Stimulated activated memory B cell treated with anti-CD40 and anti-IgM and Interleukin-4, amounts not matched to agents 10 μg/mL and 1 μg/mL and 100 μg/mL, for 72 hours (primary cell): ENCODE results near the gene SEMA5A.
A peak's percentile ranks its signal among the peaks of the same experiment; 100 is the strongest.

ENCODE experiments used
- ATAC-seq: fragments of 150-1000 bp; cut with Tn5 transposase; 2 replicates; pipeline ENCODE4 v1.10.0; 2021
- H3K27ac Mint-ChIP-seq: one replicate; pipeline ENCODE4 v1.8.0; 2022; ENCODE audit warnings: mild to moderate bottlenecking, mixed read lengths
- H3K27me3 Mint-ChIP-seq: one replicate; pipeline ENCODE4 v1.8.0; 2022; ENCODE audit warnings: mixed read lengths
- H3K36me3 Mint-ChIP-seq: one replicate; pipeline ENCODE4 v1.8.0; 2022; ENCODE audit warnings: mixed read lengths
- H3K4me1 Mint-ChIP-seq: one replicate; pipeline ENCODE4 v1.8.0; 2022; ENCODE audit warnings: mixed read lengths
- H3K4me3 Mint-ChIP-seq: one replicate; pipeline ENCODE4 v1.8.0; 2022; ENCODE audit warnings: mild to moderate bottlenecking, moderate library complexity, mixed read lengths
- H3K9me3 Mint-ChIP-seq: one replicate; pipeline ENCODE4 v1.8.0; 2022; ENCODE audit warnings: mixed read lengths

SEMA5A gene

DNA sequence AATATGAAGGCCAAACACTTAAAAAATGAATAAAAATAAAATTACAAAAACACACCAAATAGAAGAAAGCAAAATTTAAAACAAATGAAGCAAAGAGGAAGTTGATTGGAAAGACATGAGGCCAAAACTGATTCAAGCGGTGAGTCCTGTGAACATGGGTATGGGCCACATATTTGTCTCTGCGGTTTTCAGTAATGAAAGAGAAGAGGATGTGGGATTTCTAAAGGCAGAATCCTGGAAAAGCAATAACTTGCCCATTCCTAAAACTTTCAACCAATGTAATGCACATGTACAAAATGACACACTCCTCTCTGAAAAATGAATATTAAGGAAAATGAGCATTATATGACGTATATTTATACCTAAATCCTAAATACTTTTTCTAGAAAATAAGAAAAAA is 263.7 kb downstream of the SEMA5A start:
- no peaks in the 10 kb centered on the region for H3K27me3 Mint-ChIP-seq
- H3K27ac Mint-ChIP-seq: no peak overlapping the region
- H3K4me3 Mint-ChIP-seq: no peak overlapping the region
- no peak for ATAC-seq
- H3K36me3 Mint-ChIP-seq: no peaks in the 10 kb centered on the region
- H3K4me1 Mint-ChIP-seq: no peaks in the 10 kb centered on the region
- peaks cover 9% of the 10 kb centered on the region for H3K9me3 Mint-ChIP-seq

- no peak overlapping the region for H3K4me3 Mint-ChIP-seq
- H3K27me3 Mint-ChIP-seq: no peaks in the 10 kb centered on the region
- ATAC-seq: no peak
- H3K4me1 Mint-ChIP-seq: no peaks in the 10 kb centered on the region
- no peak overlapping the region for H3K27ac Mint-ChIP-seq
- H3K36me3 Mint-ChIP-seq: no peaks in the 10 kb centered on the region
- peaks cover 14% of the 10 kb centered on the region for H3K9me3 Mint-ChIP-seq
Observed at GRCh38 chr5:9279774-9280173, 266.1 kb downstream of the SEMA5A start.

DNA sequence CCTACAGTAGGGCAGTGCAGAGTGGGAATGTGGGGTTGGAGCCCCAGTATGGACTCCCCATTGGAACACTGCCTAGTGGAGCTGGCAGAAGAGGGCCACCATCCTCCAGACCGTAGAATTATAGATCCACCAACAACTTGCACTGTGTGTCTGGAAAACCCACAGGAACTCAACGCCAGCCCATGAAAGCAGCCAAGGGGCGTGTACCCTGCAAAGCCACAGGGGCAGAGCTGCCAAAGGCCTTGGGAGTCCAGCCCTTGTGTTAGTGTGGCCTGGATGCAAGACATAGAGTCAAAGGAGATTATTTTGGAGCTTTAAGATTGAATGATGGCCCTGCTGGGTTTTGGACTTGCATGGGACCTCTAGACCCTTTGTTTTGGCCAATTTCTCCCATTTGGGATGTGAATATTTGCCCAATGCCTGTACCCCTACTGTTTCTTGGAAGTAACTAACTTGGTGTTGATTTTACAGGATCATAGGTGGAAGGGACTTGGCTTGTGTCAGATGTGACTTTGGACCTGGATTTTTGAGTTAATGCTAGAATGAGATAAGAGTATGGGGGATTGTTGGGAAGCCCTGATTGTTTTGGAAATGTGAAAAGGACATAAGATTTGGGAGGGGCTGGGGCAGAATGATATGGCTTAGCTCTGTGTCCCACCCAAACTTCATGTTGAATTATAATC is 266.8 kb downstream of the SEMA5A start:
- peaks cover 14% of the 10 kb centered on the region for H3K9me3 Mint-ChIP-seq
- ATAC-seq: peak; percentile 31
- H3K4me3 Mint-ChIP-seq: no peak overlapping the region
- H3K36me3 Mint-ChIP-seq: no peaks in the 10 kb centered on the region
- H3K4me1 Mint-ChIP-seq: no peaks in the 10 kb centered on the region
- no peaks in the 10 kb centered on the region for H3K27me3 Mint-ChIP-seq
- no peak overlapping the region for H3K27ac Mint-ChIP-seq

DNA sequence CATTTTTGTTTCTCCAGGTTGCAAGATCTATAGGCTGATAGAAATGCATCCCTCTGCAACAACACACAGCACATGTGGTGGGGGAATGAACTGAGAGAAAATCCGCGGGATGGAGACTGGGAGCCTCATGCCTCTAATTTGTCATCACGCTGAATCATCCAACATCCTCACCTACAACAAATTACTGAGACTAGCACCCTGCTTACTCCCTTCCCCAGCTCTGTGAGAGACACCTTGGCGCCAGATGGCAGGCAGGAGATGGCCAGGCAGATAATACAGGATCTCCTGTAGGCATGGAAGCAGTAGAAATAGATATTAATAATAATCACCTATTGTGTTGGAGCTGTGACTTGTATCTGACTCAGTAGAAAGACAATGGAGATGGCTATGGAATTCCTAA is 276.9 kb downstream of the SEMA5A start:
- ATAC-seq: no peak
- no peak overlapping the region for H3K27ac Mint-ChIP-seq
- H3K27me3 Mint-ChIP-seq: no peaks in the 10 kb centered on the region

DNA sequence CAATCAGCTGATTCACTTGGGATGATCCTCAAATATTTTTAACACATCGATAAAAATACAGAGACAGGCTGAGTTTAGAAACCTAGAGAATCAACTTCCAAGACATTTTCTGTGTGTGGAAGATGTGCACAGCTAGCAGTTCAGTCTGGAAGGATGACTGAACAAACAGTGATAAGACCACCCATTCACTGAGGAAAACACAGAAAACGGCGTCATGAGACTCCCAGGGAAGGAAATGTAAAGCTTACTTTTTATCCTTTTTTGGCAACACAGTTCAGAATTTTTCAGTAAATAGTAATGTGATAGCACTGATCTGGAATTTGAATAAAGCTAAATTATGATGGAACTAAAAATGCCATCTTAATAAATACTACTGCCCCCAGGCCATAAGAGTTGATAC is 277.6 kb downstream of the SEMA5A start:
- no peak for ATAC-seq
- H3K27ac Mint-ChIP-seq: no peak overlapping the region
- no peaks in the 10 kb centered on the region for H3K27me3 Mint-ChIP-seq
- H3K4me3 Mint-ChIP-seq: no peak overlapping the region
- H3K9me3 Mint-ChIP-seq: peaks cover 9% of the 10 kb centered on the region
- H3K4me1 Mint-ChIP-seq: no peaks in the 10 kb centered on the region
- no peaks in the 10 kb centered on the region for H3K36me3 Mint-ChIP-seq

More for the DNA sequence above, 276.9 kb downstream of the SEMA5A start:
- no peaks in the 10 kb centered on the region for H3K4me1 Mint-ChIP-seq
- H3K9me3 Mint-ChIP-seq: peaks cover 11% of the 10 kb centered on the region
- H3K36me3 Mint-ChIP-seq: no peaks in the 10 kb centered on the region
- no peak overlapping the region for H3K4me3 Mint-ChIP-seq

DNA sequence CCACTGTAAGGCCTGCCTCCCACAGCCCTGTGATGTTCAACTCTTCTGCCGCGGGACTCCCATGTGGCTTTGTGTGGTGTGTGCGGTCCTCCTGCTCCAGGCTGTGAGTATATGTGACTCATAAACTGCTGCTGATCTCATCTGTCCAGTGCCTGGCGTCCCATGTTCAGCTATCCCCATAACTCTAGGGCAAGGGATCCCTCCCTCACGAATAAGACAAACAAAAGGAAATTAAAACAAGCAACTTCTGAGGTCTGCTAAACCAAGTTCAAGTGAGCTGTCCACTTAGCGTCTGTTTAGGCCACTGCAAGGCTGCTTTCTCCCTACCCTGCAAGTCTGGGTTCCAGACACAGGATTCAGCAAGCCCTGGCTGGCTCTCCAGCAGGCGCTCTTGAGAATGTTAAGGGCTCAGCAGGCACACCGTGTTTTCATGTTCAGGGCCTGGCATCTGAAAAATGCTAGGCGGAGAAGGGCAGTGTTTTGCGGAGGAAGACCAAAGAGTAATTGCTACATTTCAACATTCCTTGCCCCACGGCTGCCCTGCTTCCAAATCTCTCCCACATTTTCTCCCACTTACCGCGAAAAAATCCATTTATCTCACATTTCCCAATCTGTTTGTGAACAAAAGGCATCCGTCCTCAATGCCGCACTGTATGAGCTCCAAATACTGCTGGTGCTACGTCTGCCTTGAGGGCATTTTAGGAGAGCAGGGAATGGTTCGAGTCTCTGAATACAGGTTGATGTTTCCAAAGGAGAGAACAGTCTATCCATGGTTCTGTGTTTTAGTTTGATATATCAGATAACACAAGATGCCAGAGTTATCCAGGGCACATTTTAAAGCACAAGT is 280.2 kb downstream of the SEMA5A start:
- no peaks in the 10 kb centered on the region for H3K4me1 Mint-ChIP-seq
- H3K27me3 Mint-ChIP-seq: no peaks in the 10 kb centered on the region
- no peak overlapping the region for H3K4me3 Mint-ChIP-seq
- no peak for ATAC-seq
- H3K36me3 Mint-ChIP-seq: no peaks in the 10 kb centered on the region
- H3K9me3 Mint-ChIP-seq: no peaks in the 10 kb centered on the region
- H3K27ac Mint-ChIP-seq: no peak overlapping the region

GRCh38 chr5:9264301-9264700 is 281.6 kb downstream of the SEMA5A start:
- Mint-ChIP-seq H3K4me1 (no peaks in the 10 kb centered on the region), H3K36me3 (no peaks in the 10 kb centered on the region), H3K27ac (no peak overlapping the region), H3K9me3 (no peaks in the 10 kb centered on the region), H3K27me3 (no peaks in the 10 kb centered on the region), H3K4me3 (no peak overlapping the region)
- ATAC-seq: no peak

DNA sequence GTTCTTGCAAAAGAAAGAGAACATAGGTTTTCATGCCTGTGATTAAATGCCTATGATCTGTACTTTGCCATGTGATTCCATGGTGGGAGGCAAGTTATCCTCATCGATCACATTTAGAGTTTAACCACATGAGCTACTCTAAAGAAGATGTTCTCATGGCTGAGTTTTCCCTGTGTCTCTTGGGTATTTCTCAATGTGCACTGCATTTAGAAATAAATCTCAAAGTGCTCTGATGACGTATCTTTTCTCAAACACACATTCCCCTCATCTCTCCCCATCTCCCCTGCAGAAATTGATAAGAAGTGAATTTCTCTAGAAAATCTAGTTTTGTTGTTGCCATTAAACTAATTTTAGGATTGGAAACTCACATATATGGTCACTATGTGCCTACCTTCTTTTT is 282.2 kb downstream of the SEMA5A start:
- Mint-ChIP-seq H3K36me3 (no peaks in the 10 kb centered on the region), H3K27ac (no peak overlapping the region), H3K4me1 (no peaks in the 10 kb centered on the region), H3K4me3 (no peak overlapping the region), H3K9me3 (no peaks in the 10 kb centered on the region), H3K27me3 (no peaks in the 10 kb centered on the region)
- no peak for ATAC-seq

DNA sequence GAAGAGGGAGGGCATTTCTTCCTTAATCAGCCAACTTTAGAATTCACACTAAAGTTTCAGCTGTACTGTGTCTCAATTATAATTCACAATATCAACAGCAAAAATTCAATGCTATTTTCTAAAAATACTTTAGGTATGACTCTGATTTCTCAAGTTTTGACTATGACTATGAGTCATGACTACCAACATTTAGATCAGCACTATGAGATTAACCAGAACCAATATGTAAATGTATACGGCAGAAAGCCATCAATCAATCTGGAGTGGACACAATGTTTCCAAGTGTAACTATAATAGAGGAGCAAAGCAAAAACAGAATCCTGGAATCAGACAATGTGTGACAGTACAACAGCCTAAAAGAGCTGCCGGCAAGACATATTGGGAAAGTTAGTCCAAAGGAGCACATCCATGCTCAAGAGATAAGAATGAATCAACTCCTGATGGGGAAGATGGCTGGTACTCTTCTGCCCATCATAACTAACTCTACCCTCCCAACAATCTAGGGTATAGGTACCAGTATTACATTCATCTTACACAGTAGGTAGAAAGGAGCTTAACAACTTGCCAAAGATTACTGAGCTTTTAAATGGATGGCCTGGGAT is 294.4 kb downstream of the SEMA5A start:
- Mint-ChIP-seq H3K27ac (no peak overlapping the region), H3K4me1 (no peaks in the 10 kb centered on the region), H3K36me3 (no peaks in the 10 kb centered on the region), H3K9me3 (peaks cover 11% of the 10 kb centered on the region), H3K27me3 (no peaks in the 10 kb centered on the region), H3K4me3 (no peak overlapping the region)
- ATAC-seq: no peak

- no peaks in the 10 kb centered on the region for H3K36me3 Mint-ChIP-seq
- H3K27ac Mint-ChIP-seq: no peak overlapping the region
- ATAC-seq: no peak
- H3K4me1 Mint-ChIP-seq: no peaks in the 10 kb centered on the region
- H3K4me3 Mint-ChIP-seq: no peak overlapping the region
- no peaks in the 10 kb centered on the region for H3K27me3 Mint-ChIP-seq
- H3K9me3 Mint-ChIP-seq: peaks cover 5% of the 10 kb centered on the region
Observed at GRCh38 chr5:9249231-9249630, 296.6 kb downstream of the SEMA5A start.

DNA sequence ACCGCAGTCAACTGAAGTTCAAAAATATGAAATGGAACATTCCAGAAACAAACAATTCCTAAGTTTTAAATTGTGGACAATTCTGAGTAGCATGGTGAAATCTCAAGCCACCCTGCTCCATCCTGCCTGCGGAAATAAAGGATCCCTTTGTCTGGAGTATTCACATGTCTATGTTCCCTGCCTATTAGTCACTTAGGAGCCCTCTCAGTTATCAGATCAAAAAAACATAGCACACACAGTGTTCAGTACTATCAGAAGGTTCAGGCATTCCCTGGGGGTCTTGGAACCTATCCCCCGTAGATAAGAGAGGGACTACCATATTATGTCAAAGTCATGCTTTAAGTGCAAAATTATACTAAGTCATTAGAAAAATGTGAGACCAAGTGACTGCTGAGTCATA is 300.8 kb downstream of the SEMA5A start:
- no peak for ATAC-seq
- Mint-ChIP-seq H3K9me3 (peaks cover 3% of the 10 kb centered on the region), H3K27me3 (no peaks in the 10 kb centered on the region), H3K27ac (no peak overlapping the region), H3K4me3 (no peak overlapping the region), H3K4me1 (no peaks in the 10 kb centered on the region), H3K36me3 (no peaks in the 10 kb centered on the region)

DNA sequence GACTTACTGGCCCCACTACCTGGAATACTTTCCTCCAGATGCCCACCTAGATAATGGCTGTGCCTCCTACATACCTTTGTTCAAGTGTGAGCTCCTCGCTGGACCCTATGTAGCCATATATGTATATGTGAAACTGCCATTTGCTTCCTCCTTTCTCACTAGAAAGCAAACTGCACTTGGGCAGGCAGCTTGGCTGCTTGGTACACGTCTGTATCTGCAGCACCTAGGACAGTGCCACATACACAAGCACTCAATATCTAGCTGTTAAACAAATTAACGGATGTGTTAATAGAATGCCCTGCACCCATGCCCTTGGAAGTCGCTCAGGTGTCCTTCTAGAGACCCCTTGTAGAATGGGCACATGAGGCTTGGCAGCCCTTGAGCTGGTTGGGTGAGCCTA is 301.5 kb downstream of the SEMA5A start:
- no peaks in the 10 kb centered on the region for H3K27me3 Mint-ChIP-seq
- H3K9me3 Mint-ChIP-seq: peaks cover 3% of the 10 kb centered on the region
- H3K4me3 Mint-ChIP-seq: no peak overlapping the region
- H3K4me1 Mint-ChIP-seq: no peaks in the 10 kb centered on the region
- no peak for ATAC-seq
- no peaks in the 10 kb centered on the region for H3K36me3 Mint-ChIP-seq
- H3K27ac Mint-ChIP-seq: no peak overlapping the region

DNA sequence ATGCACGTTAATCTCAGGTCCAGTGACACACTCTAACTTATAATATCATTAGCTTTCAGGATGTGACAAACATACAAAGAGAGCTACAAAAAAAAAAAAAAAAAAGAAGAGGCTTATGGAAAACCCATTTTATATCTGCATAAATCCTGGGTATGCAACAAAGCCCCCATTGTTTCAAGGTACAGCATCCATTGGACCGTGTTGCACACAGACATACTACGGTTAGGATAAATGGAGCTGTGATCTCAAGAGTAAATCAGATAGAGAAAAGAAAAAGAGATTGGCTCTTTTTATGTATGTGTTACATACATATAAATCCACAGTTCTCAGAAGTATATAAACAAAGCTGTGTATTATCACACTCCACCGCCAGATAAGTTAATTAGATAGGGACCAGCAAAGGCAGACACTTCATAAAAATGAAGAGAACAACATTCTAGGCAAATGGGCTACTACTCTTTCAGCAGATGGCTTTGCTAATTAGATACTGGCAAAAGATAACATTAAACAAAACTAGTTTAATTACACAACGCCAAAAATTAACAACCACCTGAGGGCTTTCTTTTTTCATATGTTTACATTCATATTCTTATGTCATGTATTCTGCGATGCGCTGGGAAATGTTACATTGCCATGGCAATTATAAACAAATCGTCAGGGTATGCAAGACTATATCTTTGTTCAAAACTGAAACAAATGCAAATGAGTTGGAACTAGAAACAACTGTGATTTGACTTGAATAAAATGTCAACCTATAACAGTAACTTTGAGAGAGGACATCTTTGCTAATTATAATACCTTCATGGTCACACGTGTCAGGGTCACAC is 304.2 kb downstream of the SEMA5A start:
- Mint-ChIP-seq H3K9me3 (no peaks in the 10 kb centered on the region), H3K27ac (no peak overlapping the region), H3K27me3 (no peaks in the 10 kb centered on the region), H3K36me3 (no peaks in the 10 kb centered on the region), H3K4me3 (no peak overlapping the region), H3K4me1 (no peaks in the 10 kb centered on the region)
- ATAC-seq: no peak

DNA sequence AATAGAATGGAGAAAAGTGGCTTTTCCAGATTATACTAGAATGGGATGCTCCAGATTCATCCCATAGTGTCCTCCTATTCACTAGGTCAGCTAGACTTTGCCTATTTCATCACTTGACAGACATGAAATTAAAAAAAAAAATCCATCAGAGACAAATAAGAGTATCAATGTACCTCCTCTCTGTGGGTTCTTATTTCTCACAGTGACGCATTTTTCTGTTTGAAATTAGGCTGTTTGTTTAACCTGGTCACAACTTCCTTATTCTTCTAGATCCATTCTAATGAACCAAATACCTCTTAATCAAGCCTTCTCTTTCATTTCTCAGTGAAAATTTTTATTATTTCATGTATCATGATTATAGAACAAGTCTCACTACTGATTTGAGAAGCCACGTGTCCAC is 305.4 kb downstream of the SEMA5A start:
- Mint-ChIP-seq H3K36me3 (no peaks in the 10 kb centered on the region), H3K27ac (no peak overlapping the region), H3K27me3 (no peaks in the 10 kb centered on the region), H3K4me3 (no peak overlapping the region), H3K4me1 (no peaks in the 10 kb centered on the region), H3K9me3 (peaks cover 3% of the 10 kb centered on the region)
- ATAC-seq: no peak

DNA sequence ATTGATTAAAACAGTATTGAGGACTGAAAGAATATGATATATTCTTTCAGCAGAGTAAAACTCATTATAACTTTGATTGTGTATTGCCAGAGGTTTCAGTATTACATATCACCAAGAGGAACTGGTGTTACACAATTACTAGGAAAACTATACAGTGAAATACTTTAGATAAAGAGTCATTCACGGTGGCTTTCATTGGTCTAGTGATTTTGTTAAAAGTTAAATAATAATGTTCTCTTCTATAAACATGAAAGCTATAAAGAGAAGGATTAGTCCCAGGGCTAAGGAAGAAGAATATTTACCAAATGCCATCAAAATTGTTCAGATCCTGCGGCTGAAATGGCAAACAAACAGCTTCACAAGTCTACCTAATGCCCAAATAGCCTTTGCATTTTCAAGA is 306.2 kb downstream of the SEMA5A start:
- Mint-ChIP-seq H3K9me3 (peaks cover 4% of the 10 kb centered on the region), H3K36me3 (no peaks in the 10 kb centered on the region), H3K4me3 (no peak overlapping the region), H3K4me1 (no peaks in the 10 kb centered on the region), H3K27ac (no peak overlapping the region), H3K27me3 (no peaks in the 10 kb centered on the region)
- no peak for ATAC-seq
